Mammary epithelial cell (primary cell): ENCODE data around the gene THRAP3.

Experiments used
- CTCF ChIP-seq, 2 donors: IDR thresholded peaks in 1 of 2; conservative IDR thresholded peaks in 1 of 2; 2 replicates each; pipeline ENCODE4 v1.5.1; 2011 to 2012; ENCODE audit warnings: inconsistent platforms in 2 of 2, low read length in 2 of 2, mild to moderate bottlenecking in 2 of 2, control low read depth in 1 of 2, low read depth in 1 of 2; ENCODE audit not compliant: insufficient read depth in 1 of 2; ENCODE audit errors: extremely low read depth in 1 of 2
- EZH2 ChIP-seq: IDR thresholded peaks from 2 replicates; pipeline ENCODE4 v1.6.1; 2012; ENCODE audit warnings: low read length, inconsistent platforms, borderline replicate concordance

GRCh38 chr1:36322786-36323635 lies 98.8 kb downstream of the THRAP3 start:
- no peak for TF ChIP-seq CTCF (conservative IDR thresholded peaks at IDR 0.05 in 1 of 2, IDR thresholded peaks at IDR 0.05 in 1 of 2; ENCODE audit: extremely low read depth in 1 of 2, insufficient read depth in 1 of 2, low read depth in 1 of 2, low read length in 2 of 2)
- no peak for TF ChIP-seq EZH2
